GM12878 (cell line): ENCODE measurements around the gene ISCA2. TPM values are rescaled to one million over a fixed set of nuclear protein-coding genes. Genes with fewer than 3 reads are reported as not detected.

ENCODE experiments used
- ATAC-seq: fragments of 200-7000 bp; cut with Tn5 transposase; 3 replicates; pipeline ENCODE4 v1.9.1; 2020; ENCODE audit warnings: mild to moderate bottlenecking, moderate library complexity
- BruUV-seq: library from RNA; stranded (reverse); fragments of 400-500 nt; replicated peaks from 2 replicates; lab custom pipeline; 2021; lab: Mats Ljungman, UMichigan
- CTCF ChIA-PET: fragments of 300-600 bp; sonication (Branson Sonifier 250); formaldehyde crosslinking; extraction: SDS; loops from one replicate; lab custom pipeline; 2021; ENCODE audit warnings: inconsistent platforms; lab: Yijun Ruan, JAX
- POLR2A ChIA-PET: fragments of 350-600 bp; formaldehyde crosslinking; extraction: SDS; loops from one replicate; lab custom pipeline; 2021; ENCODE audit warnings: inconsistent platforms; lab: Charles Lee
- RAD21 ChIA-PET: fragments of 300-600 bp; sonication (Branson Sonifier 250); formaldehyde crosslinking; loops from one replicate; lab custom pipeline; 2023; ENCODE audit warnings: antibody characterized with exemption; ENCODE audit not compliant: unreplicated experiment; lab: Charles Lee
- SMC1A ChIA-PET: fragments of 300-600 bp; sonication (Branson Sonifier 250); formaldehyde crosslinking; loops from one replicate; lab custom pipeline; 2023; ENCODE audit not compliant: unreplicated experiment, uncharacterized antibody; lab: Charles Lee
- DNase-seq: peaks from one replicate; pipeline ENCODE4 v3.0.0-alpha.2; 2011; ENCODE audit warnings: low read depth, low spot score
- FAIRE-seq: peaks from 3 replicates; lab custom pipeline; 2011; peaks lifted over from hg19 to GRCh38; lab: Jason Lieb, UNC
- H2AFZ ChIP-seq: 2 replicates; pipeline ENCODE4 v1.6.0; 2011; ENCODE audit warnings: low read depth, low read length, control low read depth; ENCODE audit not compliant: control insufficient read depth
- H3K27ac ChIP-seq: 2 replicates; pipeline ENCODE4 v1.5.1; 2011; ENCODE audit warnings: control low read depth; ENCODE audit not compliant: control insufficient read depth, insufficient read depth
- H3K27me3 ChIP-seq, 2 experiments: replicated peaks in 1 of 2; 2 replicates each; pipeline versions ENCODE4 v1.6.0 to v1.6.1; 2011; ENCODE audit warnings: low read length in 1 of 2; ENCODE audit not compliant: control insufficient read depth in 2 of 2, insufficient read depth in 2 of 2
- H3K36me3 ChIP-seq, 2 experiments: 2 replicates each; pipeline ENCODE4 v1.5.1; 2011; ENCODE audit warnings: low read length in 1 of 2; ENCODE audit not compliant: control insufficient read depth in 2 of 2, insufficient read depth in 2 of 2
- H3K4me1 ChIP-seq: 2 replicates; pipeline ENCODE4 v1.6.1; 2011; ENCODE audit warnings: mild to moderate bottlenecking, low read length, moderate library complexity, mixed read lengths; ENCODE audit not compliant: control insufficient read depth, insufficient read depth
- H3K4me2 ChIP-seq: 2 replicates; pipeline ENCODE4 v1.6.0; 2011; ENCODE audit warnings: control low read depth; ENCODE audit not compliant: control insufficient read depth, insufficient read depth
- H3K4me3 ChIP-seq: fragments of 200-600 bp; sonication (generic); 2 replicates; pipeline ENCODE4 v1.5.1; 2016
- H3K79me2 ChIP-seq: 2 replicates; pipeline ENCODE4 v1.6.0; 2011; ENCODE audit warnings: low read length; ENCODE audit not compliant: control insufficient read depth, insufficient read depth
- H3K9ac ChIP-seq: 2 replicates; pipeline ENCODE4 v1.8.0; 2011; ENCODE audit warnings: low read length, control low read depth, mixed read lengths; ENCODE audit not compliant: control insufficient read depth, insufficient read depth
- H3K9me3 ChIP-seq: replicated peaks from 3 replicates; pipeline ENCODE4 v1.5.1; 2011; ENCODE audit warnings: mild to moderate bottlenecking, low read length; ENCODE audit not compliant: control insufficient read depth, insufficient read depth
- H4K20me1 ChIP-seq: 2 replicates; pipeline ENCODE4 v1.6.0; 2011; ENCODE audit not compliant: control insufficient read depth, insufficient read depth
- ASH2L ChIP-seq: fragments of 300-600, 200-600 bp; sonication (generic); IDR thresholded peaks from 2 replicates; pipeline ENCODE4 v1.6.1; 2017; ENCODE audit warnings: low read depth, mild to moderate bottlenecking, borderline replicate concordance
- ATF7 ChIP-seq: fragments of 450-650 bp; IDR thresholded peaks from 2 replicates; pipeline ENCODE4 v1.6.1; 2016; ENCODE audit warnings: low read depth, mild to moderate bottlenecking
- BRCA1 ChIP-seq: IDR thresholded peaks from 2 replicates; pipeline ENCODE4 v1.6.1; 2011; ENCODE audit warnings: low read depth, low read length, improper control_type of control experiment
- CBFB ChIP-seq: IDR thresholded peaks from 2 replicates; pipeline ENCODE4 v1.6.1; 2016; ENCODE audit warnings: antibody characterized with exemption, low read depth
- CREB1 ChIP-seq: IDR thresholded peaks from 2 replicates; pipeline ENCODE4 v1.6.1; 2012; ENCODE audit warnings: low read depth, mild to moderate bottlenecking, inconsistent platforms
- IKZF1 ChIP-seq: fragments of 450-650 bp; conservative IDR thresholded peaks from 2 replicates; pipeline ENCODE4 v1.6.1; 2017; ENCODE audit warnings: antibody characterized with exemption, mild to moderate bottlenecking
- MXI1 ChIP-seq: fragments of 150-350 bp; IDR thresholded peaks from 2 replicates; pipeline ENCODE4 v1.6.1; 2011; ENCODE audit warnings: low read depth, mild to moderate bottlenecking, inconsistent platforms, low read length, improper control_type of control experiment
- NFYA ChIP-seq: IDR thresholded peaks from 2 replicates; pipeline ENCODE4 v1.6.1; 2011; ENCODE audit warnings: low read depth, mild to moderate bottlenecking, low read length, improper control_type of control experiment, borderline replicate concordance
- NR2F1 ChIP-seq: fragments of 450-650 bp; conservative IDR thresholded peaks from 2 replicates; pipeline ENCODE4 v1.6.1; 2017; ENCODE audit warnings: mild to moderate bottlenecking
- NRF1 ChIP-seq: conservative IDR thresholded peaks from 2 replicates; pipeline ENCODE4 v1.6.1; 2011; ENCODE audit warnings: mild to moderate bottlenecking, low read depth, low read length, improper control_type of control experiment
- RAD21 ChIP-seq: IDR thresholded peaks from 2 replicates; pipeline ENCODE4 v1.6.1; 2011; ENCODE audit warnings: mild to moderate bottlenecking, low read depth, low read length, moderate library complexity; ENCODE audit not compliant: insufficient read depth
- RAD51 ChIP-seq: fragments of 450-650 bp; IDR thresholded peaks from 2 replicates; pipeline ENCODE4 v1.6.1; 2016; ENCODE audit warnings: moderate library complexity, mild to moderate bottlenecking, inconsistent platforms
- SMC3 ChIP-seq: IDR thresholded peaks from 2 replicates; pipeline ENCODE4 v1.6.1; 2011; ENCODE audit warnings: low read length, improper control_type of control experiment, borderline replicate concordance
- SREBF2 ChIP-seq: IDR thresholded peaks from 2 replicates; pipeline ENCODE4 v1.6.1; 2012; ENCODE audit warnings: mild to moderate bottlenecking, low read length
- USF1 ChIP-seq: IDR thresholded peaks from 2 replicates; pipeline ENCODE4 v1.6.1; 2011; ENCODE audit warnings: borderline replicate concordance, low read depth, mild to moderate bottlenecking, moderate library complexity, mixed read lengths, low read length; ENCODE audit not compliant: insufficient read depth; ENCODE audit errors: extremely low read length
- WRNIP1 ChIP-seq: IDR thresholded peaks from 2 replicates; pipeline ENCODE4 v1.6.1; 2011; ENCODE audit warnings: low read depth, low read length, improper control_type of control experiment, borderline replicate concordance
- WGBS: methylation state at CpG from one replicate; pipeline ENCODE4 v1.1.6; 2016; ENCODE audit warnings: low lambda C conversion rate; ENCODE audit not compliant: insufficient replicate concordance, insufficient coverage; ENCODE audit errors: missing lambda C conversion rate; 5-methylcytosine and 5-hydroxymethylcytosine counted together
- in situ Hi-C: fragments of 300-500 bp; cut with MboI; formaldehyde crosslinking; loops from 9 replicates; pipeline ENCODE4 v1.14.3; 2018; ENCODE audit warnings: mixed read lengths
- intact Hi-C: fragments of 100-400 bp; cut with micrococcal nuclease; formaldehyde crosslinking; loops from one replicate; pipeline ENCODE4 v1.14.2; 2022; ENCODE audit not compliant: unreplicated experiment
- polyA plus RNA-seq, 11 experiments: library from polyadenylated mRNA; depleted of rRNA in 4 of 11; unstranded in 6 of 11; stranded (reverse) in 5 of 11; fragments of >200 nt; fragmentation: Nextera tagmentation in 4 of 11; fragmentation: Illumina TruSeq in 1 of 11; extraction: Ambion mirVana in 4 of 11; extraction: Trizol in 1 of 11; gene quantifications; 1 replicate in 1 of 11; 2 replicates in 10 of 11; pipeline versions ENCODE4 v1.2.1 to v1.2.3, GENCODE V29; 2011 to 2016; ENCODE audit warnings: inconsistent platforms in 2 of 11, missing spikeins in 2 of 11, low read depth in 1 of 11
- total RNA-seq, 4 experiments: library from RNA; depleted of rRNA in 3 of 4; stranded (reverse); fragments of >200 nt in 3 of 4; fragmentation: Illumina TruSeq in 1 of 4; extraction: Trizol in 1 of 4; gene quantifications; 2 replicates each; pipeline versions ENCODE4 v1.2.1 to v1.2.3, GENCODE V29; 2013 to 2021
- TF ChIP-seq, protein P1 (sequence below): fragments of 450-650 bp; IDR thresholded peaks from 2 replicates; pipeline ENCODE4 v1.6.1; 2016; ENCODE audit warnings: mild to moderate bottlenecking, moderate library complexity, borderline replicate concordance
- TF ChIP-seq, protein P2 (sequence below), 3 experiments: IDR thresholded peaks in 2 of 3; conservative IDR thresholded peaks in 1 of 3; 2 replicates each; pipeline ENCODE4 v1.5.1; 2011; ENCODE audit warnings: low read depth in 3 of 3, low read length in 3 of 3, mild to moderate bottlenecking in 3 of 3, control low read depth in 2 of 3, moderate library complexity in 2 of 3, inconsistent platforms in 1 of 3, mixed read lengths in 1 of 3; ENCODE audit not compliant: control insufficient read depth in 2 of 3, insufficient read depth in 1 of 3; ENCODE audit errors: extremely low read depth in 1 of 3

Gene ISCA2
- total and polyA plus RNA-seq, 10 of the 15 experiments (the other 5 are each of a cell fraction or from before 2014, with no cell fraction given): 7.5 to 116 (median 32.5) TPM

- no peak for TF ChIP-seq CBFB
- no peak for TF ChIP-seq RAD21
- TF ChIP-seq, protein P1, sequence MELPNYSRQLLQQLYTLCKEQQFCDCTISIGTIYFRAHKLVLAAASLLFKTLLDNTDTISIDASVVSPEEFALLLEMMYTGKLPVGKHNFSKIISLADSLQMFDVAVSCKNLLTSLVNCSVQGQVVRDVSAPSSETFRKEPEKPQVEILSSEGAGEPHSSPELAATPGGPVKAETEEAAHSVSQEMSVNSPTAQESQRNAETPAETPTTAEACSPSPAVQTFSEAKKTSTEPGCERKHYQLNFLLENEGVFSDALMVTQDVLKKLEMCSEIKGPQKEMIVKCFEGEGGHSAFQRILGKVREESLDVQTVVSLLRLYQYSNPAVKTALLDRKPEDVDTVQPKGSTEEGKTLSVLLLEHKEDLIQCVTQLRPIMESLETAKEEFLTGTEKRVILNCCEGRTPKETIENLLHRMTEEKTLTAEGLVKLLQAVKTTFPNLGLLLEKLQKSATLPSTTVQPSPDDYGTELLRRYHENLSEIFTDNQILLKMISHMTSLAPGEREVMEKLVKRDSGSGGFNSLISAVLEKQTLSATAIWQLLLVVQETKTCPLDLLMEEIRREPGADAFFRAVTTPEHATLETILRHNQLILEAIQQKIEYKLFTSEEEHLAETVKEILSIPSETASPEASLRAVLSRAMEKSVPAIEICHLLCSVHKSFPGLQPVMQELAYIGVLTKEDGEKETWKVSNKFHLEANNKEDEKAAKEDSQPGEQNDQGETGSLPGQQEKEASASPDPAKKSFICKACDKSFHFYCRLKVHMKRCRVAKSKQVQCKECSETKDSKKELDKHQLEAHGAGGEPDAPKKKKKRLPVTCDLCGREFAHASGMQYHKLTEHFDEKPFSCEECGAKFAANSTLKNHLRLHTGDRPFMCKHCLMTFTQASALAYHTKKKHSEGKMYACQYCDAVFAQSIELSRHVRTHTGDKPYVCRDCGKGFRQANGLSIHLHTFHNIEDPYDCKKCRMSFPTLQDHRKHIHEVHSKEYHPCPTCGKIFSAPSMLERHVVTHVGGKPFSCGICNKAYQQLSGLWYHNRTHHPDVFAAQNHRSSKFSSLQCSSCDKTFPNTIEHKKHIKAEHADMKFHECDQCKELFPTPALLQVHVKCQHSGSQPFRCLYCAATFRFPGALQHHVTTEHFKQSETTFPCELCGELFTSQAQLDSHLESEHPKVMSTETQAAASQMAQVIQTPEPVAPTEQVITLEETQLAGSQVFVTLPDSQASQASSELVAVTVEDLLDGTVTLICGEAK: no peak
- TF ChIP-seq NRF1: no peak
- TF ChIP-seq MXI1: no peak
- no peak for TF ChIP-seq SMC3
- TF ChIP-seq, protein P2, sequence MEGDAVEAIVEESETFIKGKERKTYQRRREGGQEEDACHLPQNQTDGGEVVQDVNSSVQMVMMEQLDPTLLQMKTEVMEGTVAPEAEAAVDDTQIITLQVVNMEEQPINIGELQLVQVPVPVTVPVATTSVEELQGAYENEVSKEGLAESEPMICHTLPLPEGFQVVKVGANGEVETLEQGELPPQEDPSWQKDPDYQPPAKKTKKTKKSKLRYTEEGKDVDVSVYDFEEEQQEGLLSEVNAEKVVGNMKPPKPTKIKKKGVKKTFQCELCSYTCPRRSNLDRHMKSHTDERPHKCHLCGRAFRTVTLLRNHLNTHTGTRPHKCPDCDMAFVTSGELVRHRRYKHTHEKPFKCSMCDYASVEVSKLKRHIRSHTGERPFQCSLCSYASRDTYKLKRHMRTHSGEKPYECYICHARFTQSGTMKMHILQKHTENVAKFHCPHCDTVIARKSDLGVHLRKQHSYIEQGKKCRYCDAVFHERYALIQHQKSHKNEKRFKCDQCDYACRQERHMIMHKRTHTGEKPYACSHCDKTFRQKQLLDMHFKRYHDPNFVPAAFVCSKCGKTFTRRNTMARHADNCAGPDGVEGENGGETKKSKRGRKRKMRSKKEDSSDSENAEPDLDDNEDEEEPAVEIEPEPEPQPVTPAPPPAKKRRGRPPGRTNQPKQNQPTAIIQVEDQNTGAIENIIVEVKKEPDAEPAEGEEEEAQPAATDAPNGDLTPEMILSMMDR (IDR thresholded peaks at IDR 0.05 in 2 of 3, conservative IDR thresholded peaks at IDR 0.05 in 1 of 3; ENCODE audit: control insufficient read depth in 2 of 3, extremely low read depth in 1 of 3, insufficient read depth in 1 of 3, low read depth in 3 of 3, low read length in 3 of 3): no peak
- no peak for TF ChIP-seq SREBF2
- no peak for TF ChIP-seq ASH2L
- TF ChIP-seq IKZF1: no peak
- no peak for TF ChIP-seq ATF7
- TF ChIP-seq CREB1: no peak
- no peak for TF ChIP-seq RAD51
- TF ChIP-seq NR2F1: no peak
- TF ChIP-seq NFYA: no peak
- no peak for TF ChIP-seq BRCA1
- no peak for TF ChIP-seq USF1
- no peak for TF ChIP-seq WRNIP1
- H3K27ac ChIP-seq: no peak overlapping the region
- no peaks in the 10 kb centered on the region for H3K4me1 ChIP-seq
- peaks cover 0 to 2% of the 10 kb centered on the region in 2 experiments; a peak in 2 of 4 replicates for H3K27me3 ChIP-seq
- ChIA-PET POLR2A (no interaction called here), CTCF (no interaction called here), SMC1A (interaction anchor here (0.6 kb wide), 1 partner anchor 132 kb away, joined by 3 read pairs; no protein-coding TSS in a partner anchor), RAD21 (no interaction called here)
- DNase-seq: no peak
- no peaks in the 10 kb centered on the region for H4K20me1 ChIP-seq
- H3K4me3 ChIP-seq: no peak overlapping the region
- intact Hi-C loops (no loop called here), in situ Hi-C loops (no loop called here)
- FAIRE-seq: no peak
- 15% methylated on average over 11 of the region's 11 CpGs for WGBS
- H3K79me2 ChIP-seq: no peaks in the 10 kb centered on the region
- H3K9ac ChIP-seq: no peak overlapping the region
- ATAC-seq: no peak
- no peak overlapping the region for H2AFZ ChIP-seq
- no TSS peak for BruUV-seq
- H3K4me2 ChIP-seq: no peak overlapping the region
- no peaks in the 10 kb centered on the region for H3K9me3 ChIP-seq
- H3K36me3 ChIP-seq: no peaks in the 10 kb centered on the region
These were observed 52.9 kb downstream of the ISCA2 start for GRCh38 chr14:74546416-74546815.
